Measurements from ENCODE around the gene RASGEF1B. TPM values are rescaled to one million over a fixed set of nuclear protein-coding genes. Genes with fewer than 3 reads are reported as not detected.

Gene RASGEF1B
- total and polyA plus RNA-seq, 2 experiments from 2014 or later = 2.8 to 5.2 TPM

DNA sequence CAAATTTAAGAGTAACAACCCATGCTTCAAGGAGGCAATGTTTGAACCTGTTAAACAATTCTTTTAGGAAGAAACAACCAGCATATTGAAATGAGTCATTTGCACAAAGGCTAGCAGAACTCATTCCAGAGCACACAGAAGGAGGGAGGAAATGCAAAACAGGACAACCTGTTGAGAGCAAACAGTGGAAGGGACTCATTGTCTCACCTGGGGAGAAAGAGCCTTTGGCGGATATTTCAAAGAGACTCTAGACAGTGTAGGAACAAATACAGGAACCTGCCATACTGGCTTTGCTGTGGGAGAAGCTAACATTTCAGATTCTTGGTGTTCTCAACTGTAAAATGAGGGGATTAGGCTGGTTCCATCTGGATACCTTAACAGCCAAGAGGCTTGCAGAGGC lies 14.8 kb upstream of the RASGEF1B start:
- H3K36me3 ChIP-seq (ENCODE audit: insufficient read depth) = no peaks in the 10 kb centered on the region
- peaks cover 13% of the 10 kb centered on the region; the same call in 2 of the 3 replicates for H3K36me3 Mint-ChIP-seq (ENCODE audit: low read depth)
- peaks cover 17% of the 10 kb centered on the region for H3K4me1 Mint-ChIP-seq
- no peaks in the 10 kb centered on the region for H4K20me1 ChIP-seq (replicated peaks; ENCODE audit: insufficient read depth)
- TF ChIP-seq ETS1 (IDR thresholded peaks at IDR 0.05) (no peak; the same call in 1 of the 2 replicates), ZNF462 (CRISPR knock-in tag; IDR thresholded peaks at IDR 0.05) (peak; percentile 99)
- H3K4me3 Mint-ChIP-seq = no peak overlapping the region
- ATAC-seq (peak; percentile 100), DNase-seq (ENCODE audit: low spot score) (peak; percentile 81)
- no peak overlapping the region for H2AFZ ChIP-seq
- no peaks in the 10 kb centered on the region for H3K27me3 ChIP-seq (ENCODE audit: insufficient read depth)
- peaks cover 11% of the 10 kb centered on the region; the same call in 2 of the 3 replicates for H3K9me3 Mint-ChIP-seq
- no peaks in the 10 kb centered on the region for H3K79me2 ChIP-seq (replicated peaks; ENCODE audit: insufficient read depth)
- peaks cover 2% of the 10 kb centered on the region for H3K27me3 Mint-ChIP-seq (ENCODE audit: insufficient read depth, low read depth, poor library complexity)
- H3F3A ChIP-seq (replicated peaks; ENCODE audit: low read depth) = no peaks in the 10 kb centered on the region; the same call in 1 of the 2 replicates
- peak overlapping the region; percentile 41; the same call in 1 of the 2 replicates for H3K27ac ChIP-seq (ENCODE audit: low read depth)
- H3K4me2 ChIP-seq = peak overlapping the region; percentile 2; the same call in 1 of the 2 replicates
- no peak overlapping the region for H3K4me3 ChIP-seq
- peak overlapping the region; percentile 72; the same call in 1 of the 2 replicates for H3K27ac Mint-ChIP-seq
- peaks cover 10% of the 10 kb centered on the region; the same call in 1 of the 2 replicates for H3K4me1 ChIP-seq (ENCODE audit: insufficient read depth)
- no peaks in the 10 kb centered on the region; the same call in 1 of the 2 replicates for H3K9me2 ChIP-seq (ENCODE audit: insufficient read depth)

Data from GM23338 (cell line).